ENCODE results near the gene TOR1AIP2.

- TF ChIP-seq CTCF (IDR thresholded peaks at IDR 0.05) (no peak), POLR2A (IDR thresholded peaks at IDR 0.05) (no peak)
Measured at GRCh38 chr1:179808503-179808902, 69.1 kb downstream of the TOR1AIP2 start.
